Gastrocnemius medialis (tissue), 4 donors: ENCODE results near the gene C2CD5. TPM values are rescaled to one million over a fixed set of nuclear protein-coding genes. Genes with fewer than 3 reads are reported as not detected.

Source experiments
- ATAC-seq, 2 donors: fragments of 150-250 bp; one replicate each; pipeline ENCODE4 v1.9.1; 2016
- DNase-seq, 2 donors: peaks; one replicate each; pipeline ENCODE4 v3.0.0-alpha.2; 2019
- H3K27ac ChIP-seq, 4 donors: fragments of 200-600 bp; sonication (generic); 1 replicate in 1 of 4; 2 replicates in 3 of 4; pipeline ENCODE4 v1.5.1; 2016 to 2018; ENCODE audit warnings: mild to moderate bottlenecking in 2 of 4, moderate library complexity in 1 of 4
- H3K27me3 ChIP-seq, 3 donors: fragments of 200-600 bp; sonication (generic) in 2 of 3; 1 replicate in 1 of 3; 2 replicates in 2 of 3; pipeline versions ENCODE4 v1.5.1 to v1.6.0; 2016 to 2019; ENCODE audit warnings: mild to moderate bottlenecking in 1 of 3, moderate library complexity in 1 of 3
- H3K36me3 ChIP-seq, 2 donors: fragments of 200-600 bp; sonication (generic) in 1 of 2; one replicate each; pipeline ENCODE4 v1.5.1; 2017 to 2018
- H3K4me1 ChIP-seq, 2 donors: fragments of 200-600 bp; sonication (generic) in 1 of 2; one replicate each; pipeline ENCODE4 v1.5.1; 2016 to 2017; ENCODE audit warnings: mild to moderate bottlenecking in 2 of 2
- H3K4me3 ChIP-seq, 4 donors: fragments of 200-600 bp; sonication (generic) in 3 of 4; 1 replicate in 1 of 4; 2 replicates in 3 of 4; pipeline ENCODE4 v1.5.1; 2016 to 2019; ENCODE audit warnings: mild to moderate bottlenecking in 2 of 4
- H3K9me3 ChIP-seq, 3 donors: fragments of 200-600 bp; sonication (generic) in 2 of 3; 1 replicate in 1 of 3; 2 replicates in 2 of 3; pipeline ENCODE4 v1.5.1; 2016 to 2019
- CTCF ChIP-seq, 5 experiments: fragments of 450-650 bp in 3 of 5; fragments of 200-600 bp in 2 of 5; sonication (generic) in 2 of 5; IDR thresholded peaks in 4 of 5; conservative IDR thresholded peaks in 1 of 5; 1 replicate in 4 of 5; 2 replicates in 1 of 5; pipeline ENCODE4 v1.5.1; 2016 to 2019; ENCODE audit warnings: antibody characterized with exemption in 5 of 5, mild to moderate bottlenecking in 3 of 5, moderate library complexity in 3 of 5
- POLR2A ChIP-seq, 2 donors: fragments of 450-650 bp; IDR thresholded peaks; one replicate each; pipeline ENCODE4 v1.6.1; 2017; ENCODE audit warnings: antibody characterized with exemption in 2 of 2, mild to moderate bottlenecking in 2 of 2, moderate library complexity in 2 of 2
- in situ Hi-C, 4 donors: fragments of 200-750 bp; cut with MboI; loops; one replicate each; pipeline versions ENCODE4 v1.15.0 to v1.8.0; 2017; ENCODE audit warnings: low sequenced_read_pairs in 4 of 4
- intact Hi-C: fragments of 100-400 bp; cut with DNase I; formaldehyde crosslinking; loops from one replicate; pipeline ENCODE4 v1.15.1; 2023; ENCODE audit warnings: low total_unique reads
- total RNA-seq, 4 donors: library from RNA; depleted of rRNA; stranded (reverse); fragments of >200 nt; gene quantifications; one replicate each; pipeline versions ENCODE4 v1.1.0 to v1.2.3, GENCODE V29; 2016

Gene C2CD5
- total RNA-seq, 4 donors from 2014 or later = 5.3 to 9.4 (median 6.9) TPM

- H3K27ac ChIP-seq = no peak overlapping the region
- no peaks in the 10 kb centered on the region for H3K9me3 ChIP-seq
- DNase-seq = no peak
- H3K4me3 ChIP-seq = no peak overlapping the region
- intact Hi-C loops = no loop called here
- H3K4me1 ChIP-seq = peaks cover 10 to 13% of the 10 kb centered on the region in 2 donors
- in situ Hi-C loops = no loop called here
- no peaks in the 10 kb centered on the region for H3K36me3 ChIP-seq
- H3K27me3 ChIP-seq = no peaks in the 10 kb centered on the region
- TF ChIP-seq POLR2A (IDR thresholded peaks at IDR 0.05) (no peak), CTCF (IDR thresholded peaks at IDR 0.05 in 4 of 5, conservative IDR thresholded peaks at IDR 0.05 in 1 of 5) (no peak)
- ATAC-seq = no peak
These were observed 131.8 kb downstream of the C2CD5 start for GRCh38 chr12:22412581-22412980.

- in situ Hi-C loops (no loop called here), intact Hi-C loops (no loop called here)
- Histone ChIP-seq H3K9me3 (no peaks in the 10 kb centered on the region), H3K27me3 (no peaks in the 10 kb centered on the region), H3K27ac (no peak overlapping the region), H3K4me1 (peaks cover 3 to 6% of the 10 kb centered on the region in 2 donors), H3K4me3 (no peak overlapping the region), H3K36me3 (no peaks in the 10 kb centered on the region)
- DNase-seq = no peak
- TF ChIP-seq POLR2A (IDR thresholded peaks at IDR 0.05) (no peak), CTCF (IDR thresholded peaks at IDR 0.05 in 4 of 5, conservative IDR thresholded peaks at IDR 0.05 in 1 of 5) (no peak)
- no peak for ATAC-seq
These were observed 133.9 kb downstream of the C2CD5 start for GRCh38 chr12:22410486-22410885.

- in situ Hi-C loops (no loop called here), intact Hi-C loops (no loop called here)
- Histone ChIP-seq H3K36me3 (no peaks in the 10 kb centered on the region), H3K4me1 (no peaks in the 10 kb centered on the region), H3K27me3 (no peaks in the 10 kb centered on the region), H3K27ac (no peak overlapping the region), H3K9me3 (no peaks in the 10 kb centered on the region), H3K4me3 (no peak overlapping the region)
- ATAC-seq (no peak), DNase-seq (no peak)
- no peak for TF ChIP-seq CTCF (IDR thresholded peaks at IDR 0.05 in 4 of 5, conservative IDR thresholded peaks at IDR 0.05 in 1 of 5)
These were observed 134.8 kb downstream of the C2CD5 start for GRCh38 chr12:22409377-22410164.

GRCh38 chr12:22408610-22409376 lies 135.5 kb downstream of the C2CD5 start:
- ATAC-seq = no peak
- Histone ChIP-seq H3K27ac (no peak overlapping the region), H3K4me3 (no peak overlapping the region), H3K27me3 (no peaks in the 10 kb centered on the region), H3K9me3 (no peaks in the 10 kb centered on the region), H3K4me1 (no peaks in the 10 kb centered on the region), H3K36me3 (no peaks in the 10 kb centered on the region)
- intact Hi-C loops (no loop called here), in situ Hi-C loops (no loop called here)
- no peak for DNase-seq
- TF ChIP-seq POLR2A (IDR thresholded peaks at IDR 0.05) (no peak), CTCF (IDR thresholded peaks at IDR 0.05 in 4 of 5, conservative IDR thresholded peaks at IDR 0.05 in 1 of 5) (no peak)
